Suppressor macrophage (primary cell): ENCODE data around the gene VWA8.

Experiments
- DNase-seq, 4 experiments: peaks; one replicate each; pipeline ENCODE4 v3.0.0-alpha.2; 2020 to 2022
- total RNA-seq, 17 experiments: gene quantifications; one replicate each; lab custom pipeline; 2026; ENCODE audit warnings: mixed read lengths in 6 of 17, inconsistent platforms in 3 of 17; lab: John Stamatoyannopoulos, UW

VWA8 gene
- 15.6 to 72.1 (median 39.4) reads per million in 17 experiments for total RNA-seq

DNA sequence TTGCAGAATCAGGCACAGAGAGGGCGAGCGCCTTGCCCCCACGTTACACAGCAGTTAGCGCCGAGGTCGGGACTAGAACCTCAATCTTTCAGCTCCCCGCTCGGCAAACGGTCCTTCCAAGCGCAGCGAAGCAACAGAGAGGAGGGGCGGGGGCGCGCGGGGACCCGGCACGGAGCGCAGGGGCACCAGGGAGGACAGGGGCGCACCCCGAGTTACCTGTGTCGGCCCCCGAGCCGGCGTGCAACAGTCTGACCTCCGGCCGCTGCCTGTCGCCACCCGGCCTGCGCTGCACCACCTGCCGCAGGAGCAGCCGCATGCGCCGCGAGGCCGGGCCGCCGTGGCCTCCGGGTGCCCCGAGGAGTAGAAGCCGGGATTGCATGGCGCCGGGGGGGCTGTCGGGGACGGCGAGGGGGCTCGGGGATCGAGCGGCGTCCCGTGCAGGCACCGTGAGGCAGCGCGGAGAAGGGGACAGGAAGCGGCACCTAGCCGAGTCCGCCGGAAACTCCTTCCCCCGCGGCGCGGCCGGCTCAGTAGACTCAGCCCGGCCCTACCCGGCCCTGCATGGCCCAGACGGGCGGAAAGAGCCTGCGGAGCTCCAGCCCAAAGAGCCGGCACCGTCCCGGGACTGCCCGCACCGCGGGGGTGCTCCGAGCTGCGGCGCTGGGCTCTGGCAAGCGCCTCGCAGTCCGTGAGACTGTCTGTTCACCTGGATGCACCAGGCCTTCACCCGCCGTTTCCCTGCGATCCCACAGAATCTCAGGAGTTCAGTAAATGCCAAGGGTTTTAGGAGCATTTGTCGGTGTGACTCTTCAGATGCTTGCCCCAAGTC lies at the start of gene VWA8:
Gene VWA8, minus strand, starts transcription at position 473 of the 829 bp plus-strand sequence. Its CDS starts 94 bp downstream, at position 379.
- peak; percentile 75 to 92 (median 84) for DNase-seq

DNA sequence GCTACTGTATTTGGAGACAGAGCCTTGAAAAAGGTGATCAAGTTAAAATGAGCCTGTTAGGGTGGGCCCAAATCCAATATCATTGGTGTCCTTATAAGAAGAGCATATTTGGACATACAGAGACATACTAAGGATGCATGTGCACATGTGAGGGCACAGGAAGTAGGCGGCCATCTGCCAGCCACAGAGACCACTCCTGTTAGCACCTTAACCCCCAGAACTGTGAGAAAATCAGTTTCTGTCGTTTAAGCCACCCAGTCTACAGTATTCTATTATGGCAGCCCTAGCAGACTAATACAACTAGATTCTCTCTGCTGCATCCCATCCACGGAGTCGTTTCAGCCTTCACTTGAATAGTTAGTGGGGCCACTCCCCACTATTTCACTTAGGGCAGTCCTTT lies 48.1 kb upstream of the VWA8 start:
- DNase-seq: no peak

DNA sequence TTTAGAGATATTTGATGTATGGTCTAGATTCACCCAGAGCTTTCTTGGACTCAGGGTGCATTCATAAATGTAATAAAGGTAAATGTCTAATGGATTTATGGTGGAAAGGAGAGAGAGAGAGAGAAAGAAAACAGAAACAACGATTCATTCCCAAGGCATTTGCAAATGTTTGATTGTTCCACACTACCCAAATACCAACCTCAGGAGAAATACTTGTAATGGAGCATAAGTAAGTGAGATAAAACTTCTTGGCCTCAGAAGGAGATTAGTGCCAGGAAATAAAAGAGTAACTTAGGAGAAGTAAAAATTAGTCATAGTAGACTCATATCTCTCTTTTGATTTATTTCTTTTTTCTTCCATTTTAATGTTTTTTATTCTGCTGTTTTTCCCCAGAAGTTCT lies 46.9 kb upstream of the VWA8 start:
- DNase-seq: no peak

DNA sequence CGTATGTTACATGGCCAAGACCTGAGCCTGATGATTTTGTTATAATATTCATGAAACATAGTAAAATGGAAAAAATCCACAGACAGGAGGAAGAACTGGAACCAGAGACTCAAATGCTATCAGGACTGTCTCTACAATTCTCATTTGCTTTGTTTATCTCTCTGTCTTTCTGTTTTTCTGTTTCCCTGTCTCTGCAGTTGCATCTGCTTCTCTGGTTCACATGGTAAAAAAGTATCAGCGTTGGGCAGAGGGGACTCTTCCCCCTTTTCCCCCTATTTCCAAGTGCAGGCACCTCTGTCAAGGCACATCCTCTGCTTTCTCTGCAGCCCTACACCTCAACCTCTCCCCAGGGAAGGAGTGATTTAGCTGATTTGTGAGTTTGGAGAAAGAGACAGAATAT lies 41.2 kb upstream of the VWA8 start:
- no peak for DNase-seq

DNA sequence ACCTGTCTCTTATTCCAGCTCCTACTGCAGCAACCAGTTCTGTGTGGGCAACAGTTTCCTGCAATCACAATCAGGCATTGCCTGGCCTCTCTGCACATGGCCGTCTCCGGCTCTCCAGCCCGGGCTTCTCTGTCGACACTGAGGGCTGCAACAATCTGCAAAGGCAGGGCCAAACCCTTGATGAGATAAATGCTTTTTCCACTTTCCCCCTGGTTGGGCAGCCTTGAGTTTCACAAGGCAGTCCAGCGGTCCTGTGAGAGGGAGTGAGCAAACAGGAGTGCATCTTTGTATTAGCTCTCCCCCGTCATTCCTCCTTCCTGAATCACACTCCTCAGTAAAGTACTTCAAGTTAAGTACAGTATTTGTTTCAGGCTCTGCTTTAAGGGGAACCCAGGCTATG lies 40.7 kb upstream of the VWA8 start:
- DNase-seq: no peak

DNA sequence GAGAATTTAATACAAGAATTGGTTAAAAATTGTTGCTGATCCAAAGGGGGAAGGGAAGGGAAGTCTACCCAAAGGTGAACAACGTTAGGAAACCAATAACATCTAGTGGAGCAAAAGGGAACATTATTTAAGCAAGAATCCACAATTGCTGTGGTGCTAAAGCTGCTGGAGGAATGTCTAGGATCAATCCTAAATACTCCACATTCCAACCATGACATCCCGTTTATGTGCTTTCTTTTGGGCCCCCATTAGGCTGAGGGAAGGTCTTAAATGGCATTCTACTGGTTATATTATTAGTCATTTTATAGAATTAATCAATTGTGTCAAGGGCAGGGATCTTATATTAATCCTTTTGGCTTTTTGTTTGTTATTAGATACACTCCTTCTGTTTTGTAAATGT lies 39.9 kb upstream of the VWA8 start:
- no peak for DNase-seq

DNA sequence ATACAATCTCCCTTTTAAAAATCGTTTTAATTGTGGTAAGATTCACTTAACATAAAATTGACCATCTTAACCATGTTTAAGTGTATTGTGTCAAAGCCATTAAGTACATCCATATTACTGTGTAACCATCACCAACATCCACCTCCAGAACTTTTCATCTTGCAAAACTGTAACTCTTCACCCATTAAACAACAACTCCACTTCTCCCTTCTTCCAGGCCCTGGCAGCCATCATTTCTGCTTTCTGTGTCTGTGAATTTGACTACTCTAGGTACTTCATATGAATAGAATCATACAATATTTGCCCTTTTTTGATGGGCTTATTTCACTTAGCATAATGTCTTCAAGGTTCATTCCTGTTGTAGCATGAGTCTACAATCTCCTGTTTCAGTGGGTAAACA lies 36.5 kb upstream of the VWA8 start:
- peak in 3 of 4 experiments; percentile 34 to 41 (median 37) for DNase-seq

DNA sequence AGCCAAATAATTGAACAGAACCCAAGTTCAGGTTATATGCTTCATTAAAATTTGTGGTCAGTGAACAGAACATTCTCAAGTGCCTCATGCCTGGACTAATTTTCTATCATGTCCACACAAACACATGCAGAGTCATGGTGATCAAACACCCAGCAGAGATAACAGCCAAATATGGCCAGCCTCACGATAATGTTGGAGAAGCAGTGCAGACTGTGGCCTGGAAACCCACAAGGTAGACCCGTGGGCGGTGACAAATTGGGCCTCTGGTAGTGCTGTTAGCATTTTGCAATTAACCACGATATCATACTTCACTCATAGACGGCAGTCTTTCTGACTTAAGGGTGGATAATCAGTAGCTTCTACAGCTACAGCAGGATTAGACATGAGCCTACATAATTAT lies 35.0 kb upstream of the VWA8 start:
- peak; percentile 54 to 77 (median 68) for DNase-seq

DNA sequence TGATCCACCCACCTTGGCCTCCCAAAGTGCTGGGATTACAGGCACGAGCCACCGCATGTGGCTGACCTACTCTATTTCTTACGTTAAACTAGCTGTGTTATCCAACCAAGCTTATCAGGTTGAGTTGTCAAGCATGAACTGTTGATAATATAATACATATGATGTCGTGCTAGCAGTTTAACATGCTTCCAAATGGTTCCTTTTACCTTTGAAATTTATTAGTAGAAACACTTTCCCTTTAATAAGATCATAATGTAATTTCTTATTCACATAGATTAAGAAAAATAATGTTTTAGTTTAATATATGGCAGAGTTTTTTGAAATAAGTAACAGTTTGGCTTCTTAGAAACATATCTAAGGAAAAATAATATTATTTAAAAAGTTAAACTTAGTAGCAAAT lies 34.4 kb upstream of the VWA8 start:
- DNase-seq: no peak

DNA sequence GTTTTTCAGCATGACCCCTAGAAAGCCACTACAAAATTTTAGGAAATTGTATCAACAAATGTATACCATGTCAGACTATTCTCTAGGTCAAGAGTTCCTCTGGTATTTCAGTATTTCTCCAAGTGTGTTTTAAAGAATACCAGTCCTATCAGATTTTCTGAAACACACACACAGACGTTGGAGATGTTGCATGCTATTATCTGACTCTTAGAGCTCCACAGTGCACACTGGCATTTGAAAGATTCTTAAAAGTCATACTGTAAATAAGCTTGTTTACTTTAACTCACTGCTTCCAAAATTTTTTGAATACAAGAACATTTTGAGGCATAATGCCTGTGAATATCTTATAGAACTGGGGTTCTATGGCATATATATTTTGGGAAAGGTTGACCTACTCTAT lies 33.8 kb upstream of the VWA8 start:
- no peak for DNase-seq

DNA sequence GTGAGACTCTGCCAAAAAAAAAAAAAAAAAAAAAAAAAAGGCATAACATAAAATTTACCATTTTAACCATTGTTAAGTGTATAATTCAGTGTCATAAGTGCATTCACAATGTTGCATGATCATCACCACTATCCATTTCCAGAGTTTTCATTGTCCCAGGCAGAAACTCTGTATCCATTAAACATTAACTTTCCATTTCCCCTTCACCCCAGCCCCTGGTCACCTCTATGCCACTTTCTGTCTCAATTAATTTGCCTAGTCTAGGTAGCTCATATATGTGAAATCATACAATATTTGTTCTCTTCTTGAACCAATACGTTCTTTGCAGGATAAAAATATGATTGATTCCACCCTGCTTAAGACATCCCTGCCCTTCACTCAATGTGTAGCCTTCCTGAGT lies 31.0 kb upstream of the VWA8 start:
- no peak for DNase-seq

DNA sequence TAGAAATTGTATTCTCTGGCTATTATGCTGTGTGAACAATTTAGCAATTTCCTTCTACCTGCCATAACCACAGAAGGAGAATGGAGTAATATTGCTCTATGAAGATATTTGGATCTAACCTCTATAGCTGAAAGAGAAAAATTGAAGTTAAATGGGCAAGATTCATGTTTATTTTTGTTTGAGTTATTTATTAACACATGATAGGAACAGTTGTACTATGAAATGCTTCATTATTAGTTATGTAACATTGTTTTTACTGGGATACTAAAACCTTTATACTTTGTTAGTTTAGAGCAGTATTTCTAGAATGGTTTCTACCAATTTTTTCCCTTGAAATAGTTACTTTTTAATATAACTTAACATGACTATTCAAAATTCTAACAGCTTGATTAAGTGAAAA lies 27.3 kb upstream of the VWA8 start:
- no peak for DNase-seq

DNA sequence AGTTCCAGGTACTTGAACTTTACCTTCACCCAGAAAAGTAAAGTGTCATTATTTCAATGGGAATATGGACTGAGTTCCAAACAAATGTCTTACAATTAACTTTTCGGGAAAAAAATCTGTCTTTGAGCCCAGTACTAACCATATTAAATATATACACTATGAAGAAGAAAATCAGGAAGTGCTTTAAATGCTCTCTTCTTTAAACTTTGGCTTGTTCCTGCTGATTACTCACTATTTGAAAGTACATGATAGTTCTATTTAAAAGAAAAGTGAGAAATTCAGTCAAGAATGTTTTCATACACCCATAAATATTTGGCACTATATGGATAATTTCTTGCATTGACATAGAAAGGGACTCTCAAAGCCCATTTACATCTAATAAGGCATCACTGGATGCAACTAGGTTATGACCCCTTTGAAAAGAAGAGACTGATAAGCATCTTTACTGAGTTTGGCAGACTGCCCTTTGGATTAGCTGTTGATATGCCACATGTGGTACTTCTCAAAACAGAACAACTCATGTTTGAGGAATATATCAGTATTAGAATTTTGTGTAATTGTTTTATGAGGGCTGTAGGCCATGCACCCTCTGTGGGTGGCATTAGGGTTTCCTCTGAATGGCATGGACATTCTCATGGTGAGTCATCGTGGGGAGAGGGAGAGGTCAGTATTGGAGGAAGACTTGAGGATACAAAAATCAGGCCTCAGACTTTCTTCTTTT lies 25.0 kb upstream of the VWA8 start:
- DNase-seq: peak; percentile 13 to 57 (median 45)

DNA sequence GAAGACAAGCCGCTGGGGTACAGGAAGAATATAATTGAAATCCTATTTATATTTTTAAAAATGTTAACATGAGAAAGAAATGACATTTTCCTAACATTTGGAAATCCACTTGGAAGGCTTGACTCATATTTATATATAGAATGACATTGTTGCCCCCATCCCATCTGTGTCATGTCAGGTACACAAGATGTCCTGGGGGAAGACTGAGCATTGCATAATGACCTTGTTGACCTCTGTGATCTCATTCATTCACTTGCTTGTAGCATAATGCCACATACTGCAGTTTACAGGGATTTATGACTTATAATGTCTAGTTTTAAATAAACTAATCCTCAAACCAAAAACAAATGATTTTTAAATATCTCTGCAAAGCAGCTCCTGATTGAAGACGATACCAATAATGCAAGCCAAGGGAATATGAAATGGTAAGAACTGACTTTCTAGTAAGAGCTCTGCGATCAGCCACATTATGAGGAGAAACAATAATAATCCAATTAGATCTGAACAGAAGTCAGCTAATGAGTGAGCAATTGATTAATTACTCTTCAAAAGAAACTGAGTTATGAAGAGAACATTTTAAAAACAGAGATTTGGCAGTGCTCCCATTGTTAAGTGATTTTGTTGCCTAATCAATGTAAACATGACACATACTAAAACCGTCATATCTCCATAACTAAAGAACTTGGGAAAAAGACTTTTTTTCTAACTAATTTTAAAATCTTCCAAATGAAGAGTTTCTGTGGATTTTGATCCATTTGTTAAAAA lies 21.2 kb upstream of the VWA8 start:
- peak in 1 of 4 experiments; percentile 28 for DNase-seq

DNA sequence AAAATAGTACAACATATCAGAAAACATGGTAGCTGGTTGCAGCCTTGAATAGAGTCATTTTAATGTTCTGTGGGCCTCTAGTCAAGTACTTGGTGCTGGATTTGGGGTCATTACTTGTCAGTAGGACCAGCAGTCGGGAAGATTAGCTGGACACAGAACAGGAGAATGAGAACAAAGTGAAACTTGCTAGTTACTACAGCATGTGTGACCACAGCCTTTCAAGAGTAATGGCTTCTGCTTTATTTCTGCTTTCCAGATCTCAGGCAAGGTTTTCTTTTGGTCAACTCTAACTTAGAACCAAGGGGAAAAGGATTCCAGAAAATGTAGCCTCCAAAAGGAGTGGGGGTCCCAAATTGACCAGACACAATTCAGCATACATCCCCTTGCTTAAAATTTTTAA lies 17.1 kb upstream of the VWA8 start:
- DNase-seq: peak in 3 of 4 experiments; percentile 21 to 42 (median 29)

DNA sequence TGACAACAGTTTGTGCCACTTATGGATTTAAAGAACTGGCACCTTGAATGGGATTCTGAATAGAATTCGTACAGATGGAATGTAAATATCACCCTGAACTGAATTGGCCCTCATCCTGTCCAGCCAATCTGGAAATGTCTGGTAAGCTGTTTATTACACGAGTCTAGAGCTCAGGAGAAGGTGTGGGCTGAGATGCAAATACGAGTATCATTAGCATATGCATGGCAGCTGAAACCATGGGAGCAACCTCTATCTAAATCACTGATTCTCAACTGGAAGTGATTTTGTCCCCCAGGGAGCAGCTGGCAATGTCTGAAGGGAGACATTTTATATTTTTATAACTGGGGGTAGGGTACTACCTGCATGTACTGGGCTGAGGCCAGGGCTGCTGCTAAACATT lies 15.6 kb upstream of the VWA8 start:
- DNase-seq: no peak

DNA sequence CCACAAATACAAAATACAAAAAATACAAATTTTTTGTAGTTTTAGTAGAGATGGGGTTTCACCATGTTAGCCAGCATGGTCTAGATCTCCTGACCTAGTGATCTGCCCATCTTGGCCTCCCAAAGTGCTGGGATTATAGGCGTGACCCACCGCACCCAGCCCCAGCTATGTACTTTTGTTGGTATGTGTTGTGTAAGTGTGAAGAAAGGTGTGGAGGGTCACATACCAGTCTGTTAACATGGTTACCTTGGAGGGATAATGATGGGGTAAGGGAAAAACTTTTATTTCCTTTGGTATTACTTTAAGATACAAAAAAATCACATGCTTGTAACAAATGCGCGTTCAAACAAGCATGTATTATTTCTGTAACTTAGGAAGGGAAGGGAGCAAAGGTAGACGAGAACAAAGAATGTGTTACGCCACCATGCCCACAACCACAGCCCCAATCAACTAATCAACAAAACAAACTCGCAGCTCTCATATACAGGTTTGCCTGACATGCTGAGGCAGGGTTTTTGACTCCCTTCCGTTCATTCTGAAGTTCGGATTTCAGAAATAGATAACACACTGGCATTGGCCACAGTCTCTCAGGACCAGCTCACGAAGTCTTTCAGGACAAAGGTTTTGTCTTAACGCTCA lies 13.5 kb upstream of the VWA8 start:
- no peak for DNase-seq

DNA sequence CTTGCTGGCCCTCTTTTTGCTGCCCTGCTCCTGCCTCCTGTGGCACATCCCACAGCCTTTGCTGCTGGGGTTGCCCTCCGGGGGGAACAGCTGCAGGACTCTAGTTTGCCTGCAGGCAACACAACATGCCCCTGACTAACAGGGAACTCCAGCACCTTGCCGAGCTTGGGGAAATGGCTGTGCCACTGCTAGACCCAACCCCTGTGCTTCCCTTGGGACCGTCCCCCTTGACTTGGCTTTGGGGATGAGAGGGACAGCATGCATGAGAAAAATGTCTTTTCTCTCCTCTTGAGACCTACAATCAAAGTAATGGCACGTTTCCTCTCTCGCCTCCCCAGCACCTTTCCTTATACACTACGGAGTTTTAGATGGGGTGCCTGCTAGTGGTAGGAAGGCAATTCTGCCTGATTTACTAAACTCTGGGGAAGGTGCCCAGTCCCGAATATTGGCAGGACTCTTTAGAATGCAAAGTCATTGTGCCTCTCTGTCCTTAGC lies 12.4 kb upstream of the VWA8 start:
- no peak for DNase-seq

DNA sequence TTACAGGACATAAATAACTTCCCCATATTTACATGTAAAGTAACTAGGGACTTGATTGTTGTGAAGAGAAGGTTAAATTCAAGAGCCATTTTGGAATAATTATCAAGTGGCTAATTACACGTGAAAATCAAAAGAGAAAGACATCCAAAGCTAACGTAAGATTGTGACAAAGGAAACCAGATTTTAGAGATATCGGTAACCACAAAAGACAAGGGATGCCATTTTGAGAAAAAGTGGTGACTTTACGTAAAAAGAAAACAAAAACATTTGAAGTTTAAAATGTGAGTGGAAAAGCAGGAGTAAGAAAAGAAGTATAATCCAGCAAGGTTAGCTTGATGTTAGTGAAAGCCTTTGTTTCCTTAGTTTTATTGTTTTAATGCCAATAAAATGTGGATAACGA lies 10.9 kb upstream of the VWA8 start:
- no peak for DNase-seq

DNA sequence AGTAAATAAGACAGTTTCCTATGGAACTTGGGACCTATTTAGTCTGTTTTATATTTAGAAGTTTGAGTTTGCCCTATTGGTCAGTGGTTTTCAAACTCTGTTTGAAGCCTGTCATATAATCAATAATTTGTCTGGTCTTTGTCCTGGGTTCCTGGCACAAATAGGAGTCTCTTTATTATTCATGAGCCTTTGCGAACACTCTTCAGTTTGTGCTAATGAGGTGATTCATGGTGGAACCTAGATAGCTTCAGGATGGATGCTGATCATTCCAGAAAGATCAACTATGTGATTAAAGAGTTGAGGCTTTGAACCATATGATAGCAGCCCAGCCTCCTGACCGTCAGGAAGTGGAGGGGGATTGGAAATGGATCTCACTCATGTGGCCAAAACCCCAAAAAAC lies 10.0 kb upstream of the VWA8 start:
- no peak for DNase-seq

DNA sequence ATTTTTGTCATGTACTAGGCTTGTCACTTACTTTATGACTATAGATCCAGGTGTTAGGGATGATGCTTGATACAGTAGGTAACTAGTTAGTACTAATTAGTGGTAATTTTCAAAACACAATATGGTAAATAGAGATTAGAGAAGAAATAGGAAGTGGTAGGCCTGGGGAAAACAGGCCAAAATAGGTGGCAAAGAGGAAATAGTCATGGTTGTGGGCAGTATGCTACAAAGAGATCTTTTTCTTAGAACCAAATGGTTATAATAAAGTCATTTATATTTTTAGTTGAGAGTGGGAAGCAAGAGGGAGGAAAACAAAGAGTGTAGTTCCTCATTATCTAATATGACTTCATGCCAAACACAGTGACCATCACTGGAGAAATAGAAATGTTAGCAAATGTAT lies 9.1 kb upstream of the VWA8 start:
- DNase-seq: peak; percentile 34 to 84 (median 64)

DNA sequence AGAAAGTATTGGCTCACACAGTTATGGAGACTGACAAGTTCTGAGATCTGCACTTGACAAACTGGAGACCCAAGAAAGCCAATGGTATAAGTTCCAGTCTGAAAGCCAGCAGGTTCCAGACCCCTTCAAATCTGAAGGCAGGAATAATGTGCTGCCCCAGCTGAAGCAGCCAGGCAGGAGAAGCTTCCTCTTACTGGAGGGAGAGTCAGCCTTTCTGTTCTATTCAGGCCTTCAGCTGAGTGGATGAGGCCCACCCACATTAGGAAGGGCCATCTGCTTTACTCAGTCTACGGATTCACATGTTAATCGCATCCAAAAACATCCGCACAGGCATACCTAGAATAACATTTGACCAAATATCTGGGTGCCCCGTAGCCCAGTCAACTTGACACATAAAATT lies 8.2 kb upstream of the VWA8 start:
- peak; percentile 13 to 51 (median 46) for DNase-seq

DNA sequence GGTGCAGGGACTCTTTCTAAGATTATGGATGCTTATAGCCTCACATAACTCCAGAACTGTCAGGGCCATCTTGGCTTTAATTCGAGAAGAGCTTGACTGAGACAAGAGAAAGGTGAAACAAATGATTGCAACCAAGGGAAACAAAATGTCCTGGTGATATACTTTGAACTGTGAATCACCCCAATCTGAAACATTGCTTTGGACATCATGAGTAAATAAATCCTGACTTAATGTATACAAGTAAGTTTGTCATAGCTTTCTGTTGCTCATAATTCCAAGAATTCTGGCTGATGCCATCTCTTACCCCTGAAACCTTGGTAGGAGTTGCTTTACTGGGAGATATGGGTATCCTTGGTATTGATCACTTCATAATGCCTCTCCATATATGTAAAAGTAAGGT lies 5.8 kb upstream of the VWA8 start:
- DNase-seq: no peak
